Measurements from ENCODE around the gene TBL1XR1.
A peak's percentile ranks its signal among the peaks of the same experiment; 100 is the strongest.
"Not testable (repeated sequence)": the region's sequence is repeated elsewhere in the genome, so short reads cannot be mapped to it uniquely, and the experiment has no call there.

The TBL1XR1 gene

GRCh38 chr3:177208223-177208622 is 10.9 kb upstream of the TBL1XR1 start:
- DNase-seq (ENCODE audit: low spot score): no peak

GRCh38 chr3:177206936-177207335 is 9.7 kb upstream of the TBL1XR1 start:
- DNase-seq (ENCODE audit: low spot score): no peak

- no peak for DNase-seq (ENCODE audit: low spot score)
Measured at GRCh38 chr3:177203689-177204395, 6.6 kb upstream of the TBL1XR1 start.

- not testable (repeated sequence) for DNase-seq (ENCODE audit: low spot score)
Measured at GRCh38 chr3:177203016-177203415, 5.7 kb upstream of the TBL1XR1 start.

GRCh38 chr3:177201700-177202397 is 4.6 kb upstream of the TBL1XR1 start:
- no peak for DNase-seq (ENCODE audit: low spot score)

- no peak for DNase-seq (ENCODE audit: low spot score)
Measured at GRCh38 chr3:177199206-177199760, 2.0 kb upstream of the TBL1XR1 start.

GRCh38 chr3:177197727-177198460 is 612 bp upstream of the TBL1XR1 start:
- DNase-seq (ENCODE audit: low spot score): peak; percentile 43

GRCh38 chr3:177196456-177197040 is 734 bp downstream of the TBL1XR1 start:
- peak; percentile 43 for DNase-seq (ENCODE audit: low spot score)

- DNase-seq (ENCODE audit: low spot score): peak; percentile 58
Measured at GRCh38 chr3:177196008-177196455, 1.2 kb downstream of the TBL1XR1 start.

- peak; percentile 49 for DNase-seq (ENCODE audit: low spot score)
Measured at GRCh38 chr3:177195242-177195991, 1.9 kb downstream of the TBL1XR1 start.

- no peak for DNase-seq (ENCODE audit: low spot score)
Measured at GRCh38 chr3:177194299-177194698, 3.0 kb downstream of the TBL1XR1 start.

- no peak for DNase-seq (ENCODE audit: low spot score)
Measured at GRCh38 chr3:177193688-177194268, 3.5 kb downstream of the TBL1XR1 start.

GRCh38 chr3:177193275-177193674 is 4.0 kb downstream of the TBL1XR1 start:
- DNase-seq (ENCODE audit: low spot score): not testable (repeated sequence)

GRCh38 chr3:177190756-177191681 is 6.3 kb downstream of the TBL1XR1 start:
- peak; percentile 42 for DNase-seq (ENCODE audit: low spot score)

- DNase-seq (ENCODE audit: low spot score): not testable (repeated sequence)
Measured at GRCh38 chr3:177190184-177190583, 7.1 kb downstream of the TBL1XR1 start.

GRCh38 chr3:177188325-177188724 is 9.0 kb downstream of the TBL1XR1 start:
- DNase-seq (ENCODE audit: low spot score): not testable (repeated sequence)

- DNase-seq (ENCODE audit: low spot score): no peak
Measured at GRCh38 chr3:177186306-177186705, 11.0 kb downstream of the TBL1XR1 start.

GRCh38 chr3:177185035-177185574 is 12.2 kb downstream of the TBL1XR1 start:
- DNase-seq (ENCODE audit: low spot score): no peak

GRCh38 chr3:177184602-177185001 is 12.7 kb downstream of the TBL1XR1 start:
- not testable (repeated sequence) for DNase-seq (ENCODE audit: low spot score)

Measured in pons (tissue), 1 donor.